ENCODE results near the gene FOXK2. TPM values are rescaled to one million over a fixed set of nuclear protein-coding genes. Genes with fewer than 3 reads are reported as not detected.
"Not testable (repeated sequence)": the region's sequence is repeated elsewhere in the genome, so short reads cannot be mapped to it uniquely, and the experiment has no call there.

The FOXK2 gene
- polyA plus RNA-seq, 12 donors, result 33.6 to 62.0 (median 41.4) TPM; not detected in 1

- peak; percentile 38 for DNase-seq
Measured at GRCh38 chr17:82528484-82529265, 9.1 kb downstream of the FOXK2 start.

- no peak for DNase-seq
Measured at GRCh38 chr17:82529914-82530300, 10.4 kb downstream of the FOXK2 start.

GRCh38 chr17:82531431-82531881 lies 11.9 kb downstream of the FOXK2 start:
- no peak for DNase-seq

GRCh38 chr17:82534401-82534812 lies 14.9 kb downstream of the FOXK2 start:
- DNase-seq, result no peak

- DNase-seq, result peak; percentile 62
Measured at GRCh38 chr17:82536512-82537201, 17.1 kb downstream of the FOXK2 start.

GRCh38 chr17:82537228-82537627 lies 17.7 kb downstream of the FOXK2 start:
- not testable (repeated sequence) for DNase-seq

GRCh38 chr17:82539076-82539475 lies 19.5 kb downstream of the FOXK2 start:
- DNase-seq, result not testable (repeated sequence)

GRCh38 chr17:82542439-82542838 lies 22.9 kb downstream of the FOXK2 start:
- DNase-seq, result no peak

GRCh38 chr17:82544431-82545070 lies 25.0 kb downstream of the FOXK2 start:
- DNase-seq, result no peak

- no peak for DNase-seq
Measured at GRCh38 chr17:82545071-82545462, 25.5 kb downstream of the FOXK2 start.

GRCh38 chr17:82547981-82548380 lies 28.4 kb downstream of the FOXK2 start:
- no peak for DNase-seq

- DNase-seq, result no peak
Measured at GRCh38 chr17:82548681-82549303, 29.3 kb downstream of the FOXK2 start.

- DNase-seq, result peak; percentile 52
Measured at GRCh38 chr17:82551779-82552457, 32.4 kb downstream of the FOXK2 start.

GRCh38 chr17:82552580-82552979 lies 33.0 kb downstream of the FOXK2 start:
- DNase-seq, result no peak

GRCh38 chr17:82553210-82553930 lies 33.8 kb downstream of the FOXK2 start:
- DNase-seq, result no peak

- DNase-seq, result not testable (repeated sequence)
Measured at GRCh38 chr17:82557510-82557909, 38.0 kb downstream of the FOXK2 start.

- no peak for DNase-seq
Measured at GRCh38 chr17:82559566-82560251, 40.2 kb downstream of the FOXK2 start.

GRCh38 chr17:82560252-82560642 lies 40.7 kb downstream of the FOXK2 start:
- DNase-seq, result no peak

- DNase-seq, result no peak
Measured at GRCh38 chr17:82560802-82561428, 41.4 kb downstream of the FOXK2 start.

Measured in muscle of arm (tissue), 12 donors.